Coronary artery (tissue), 2 donors: Measurements from ENCODE around the gene SLIT3.

ENCODE experiments used
- DNase-seq: peaks from one replicate; pipeline ENCODE4 v3.0.0-alpha.2; 2017; ENCODE audit warnings: low spot score
- H3K27ac ChIP-seq, 2 donors: fragments of 200-600 bp; sonication (generic); one replicate each; pipeline ENCODE4 v1.5.1; 2016 to 2019
- H3K4me3 ChIP-seq: fragments of 200-600 bp; sonication (generic); 2 replicates; pipeline ENCODE4 v1.5.1; 2016; ENCODE audit warnings: mild to moderate bottlenecking, moderate library complexity
- CTCF ChIP-seq: fragments of 200-600 bp; sonication (generic); IDR thresholded peaks from one replicate; pipeline ENCODE4 v1.5.1; 2019; ENCODE audit warnings: antibody characterized with exemption

Gene SLIT3

GRCh38 chr5:168916266-168916665 lies 384.7 kb downstream of the SLIT3 start:
- no peak for TF ChIP-seq CTCF
- Histone ChIP-seq H3K27ac (no peak overlapping the region), H3K4me3 (no peak overlapping the region)
- DNase-seq: no peak

DNA sequence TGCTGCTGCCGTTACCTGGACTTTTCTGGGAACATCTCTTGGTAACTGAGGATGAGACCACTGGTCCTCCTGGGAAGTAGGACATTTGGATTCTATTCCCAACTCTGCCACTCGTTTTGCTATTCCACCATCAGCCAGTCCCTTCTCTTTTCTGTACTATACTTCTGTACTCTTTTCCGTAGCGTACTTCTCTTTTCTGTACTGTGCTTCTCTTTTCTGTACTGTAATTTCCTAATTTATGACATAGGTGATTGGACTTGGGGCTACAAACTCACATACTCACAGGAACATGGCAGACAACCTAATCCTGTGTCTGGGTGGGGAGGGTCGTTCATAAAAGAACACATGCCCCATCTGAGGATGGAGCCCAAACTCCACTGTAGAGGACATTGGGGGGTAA lies 386.4 kb downstream of the SLIT3 start:
- no peak overlapping the region for H3K27ac ChIP-seq
- no peak overlapping the region for H3K4me3 ChIP-seq
- no peak for DNase-seq
- no peak for TF ChIP-seq CTCF

GRCh38 chr5:168910874-168911273 lies 390.1 kb downstream of the SLIT3 start:
- no peak for TF ChIP-seq CTCF
- Histone ChIP-seq H3K4me3 (no peak overlapping the region), H3K27ac (no peak overlapping the region)
- DNase-seq: no peak

GRCh38 chr5:168908207-168908606 lies 392.7 kb downstream of the SLIT3 start:
- no peak for DNase-seq
- no peak for TF ChIP-seq CTCF
- H3K4me3 ChIP-seq: no peak overlapping the region
- H3K27ac ChIP-seq: no peak overlapping the region

- no peak for TF ChIP-seq CTCF
- no peak overlapping the region for H3K4me3 ChIP-seq
Observed at GRCh38 chr5:168903061-168903460, 397.9 kb downstream of the SLIT3 start.

GRCh38 chr5:168899673-168900072 lies 401.3 kb downstream of the SLIT3 start:
- TF ChIP-seq CTCF: no peak
- no peak for DNase-seq
- H3K4me3 ChIP-seq: no peak overlapping the region
- no peak overlapping the region for H3K27ac ChIP-seq

More at GRCh38 chr5:168903061-168903460, 397.9 kb downstream of the SLIT3 start:
- DNase-seq: no peak
- H3K27ac ChIP-seq: no peak overlapping the region

DNA sequence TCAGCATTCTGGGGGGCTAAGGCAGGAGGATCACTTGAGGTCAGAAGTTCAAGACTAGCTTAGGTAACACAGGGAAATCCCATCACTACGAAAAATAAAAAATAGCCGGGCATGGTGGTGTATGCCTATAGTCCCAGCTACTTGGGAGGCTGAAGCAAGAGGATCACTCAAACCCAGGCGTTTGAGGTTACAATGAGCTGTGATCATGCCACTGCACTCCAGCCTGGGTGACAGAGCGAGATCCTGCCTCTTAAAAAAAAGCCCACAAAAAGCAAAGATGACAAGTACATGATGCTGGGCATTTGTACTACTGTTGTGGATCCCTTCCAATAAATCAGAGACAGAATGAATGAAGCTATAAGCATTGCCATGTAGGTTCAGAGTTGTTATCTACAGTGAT lies 401.7 kb downstream of the SLIT3 start:
- Histone ChIP-seq H3K27ac (no peak overlapping the region), H3K4me3 (no peak overlapping the region)
- DNase-seq: no peak
- no peak for TF ChIP-seq CTCF
